ENCODE measurements around the gene CCDC106.

The CCDC106 gene

DNA sequence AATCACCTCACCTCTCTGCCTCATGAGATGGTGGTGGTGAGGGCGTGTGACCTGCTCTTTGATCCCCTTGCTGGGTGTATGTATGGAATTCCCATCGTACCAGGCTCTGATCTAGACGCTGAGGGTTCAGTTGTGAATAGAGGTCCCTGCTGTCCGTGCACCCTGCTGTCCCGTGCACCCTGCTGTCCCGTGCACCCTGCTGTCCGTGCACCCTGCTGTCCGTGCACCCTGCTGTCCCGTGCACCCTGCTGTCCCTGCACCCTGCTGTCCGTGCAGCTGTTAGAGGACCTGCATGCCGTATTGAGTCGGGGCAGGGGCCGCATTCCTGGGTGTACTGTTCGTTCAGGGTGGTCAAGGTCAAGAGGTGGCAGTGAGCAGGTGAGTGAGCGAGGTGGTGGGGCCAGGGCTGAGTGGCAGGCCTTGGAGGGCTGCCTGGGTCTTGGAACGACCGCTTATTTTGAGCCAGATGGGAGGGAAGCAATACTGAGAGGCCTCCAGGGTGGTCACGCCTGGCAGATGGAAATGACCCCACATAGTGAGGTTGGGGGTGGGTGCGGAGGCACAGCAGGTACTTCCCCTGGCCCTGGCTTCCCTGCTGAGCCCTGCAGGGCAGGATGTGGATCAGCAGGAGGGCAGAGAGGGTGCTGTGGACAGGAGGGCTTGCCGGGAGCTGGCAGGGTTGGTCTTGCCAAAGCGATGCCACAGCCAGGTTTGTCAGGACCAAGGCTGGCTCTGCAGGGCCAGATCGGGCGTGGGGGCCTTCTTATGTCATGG, 22.5 kb downstream of the CCDC106 start:
- DNase-seq, result no peak

DNA sequence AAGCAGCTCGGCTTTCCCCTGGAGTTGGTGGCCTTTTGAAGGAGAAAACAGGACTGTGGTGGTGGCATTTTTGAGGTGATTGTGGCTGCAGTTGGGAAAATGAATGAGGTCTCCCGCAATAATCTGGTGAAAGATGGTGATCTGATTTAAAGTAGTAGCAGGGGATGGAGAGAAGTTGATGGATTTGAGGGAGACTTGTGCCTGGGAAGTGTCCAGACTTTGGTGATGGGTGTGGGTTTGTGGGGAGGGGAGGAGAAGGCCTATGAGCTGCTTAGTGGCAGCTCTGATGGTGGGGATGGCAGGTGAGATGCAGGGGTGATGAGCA, 23.0 kb downstream of the CCDC106 start:
- DNase-seq, result no peak

DNA sequence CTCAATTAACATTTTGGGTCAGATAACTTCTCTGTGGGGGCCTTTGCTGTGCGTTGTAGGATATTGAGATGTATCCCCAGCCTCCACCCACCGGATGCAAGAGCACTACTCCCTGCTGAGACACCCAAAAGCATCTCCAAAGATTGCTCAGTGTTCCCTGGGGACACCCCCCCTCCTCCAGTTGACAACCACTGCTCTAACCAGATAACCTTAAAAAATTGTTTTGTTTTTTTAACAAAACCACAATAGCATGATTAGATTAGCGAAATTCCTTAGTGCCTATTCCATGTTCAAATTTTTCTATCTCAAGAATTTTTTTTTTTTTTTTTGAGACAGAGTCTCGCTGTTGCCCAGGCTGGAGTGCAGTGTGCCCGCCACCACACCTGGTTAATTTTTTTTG, 24.4 kb downstream of the CCDC106 start:
- no peak for DNase-seq

DNA sequence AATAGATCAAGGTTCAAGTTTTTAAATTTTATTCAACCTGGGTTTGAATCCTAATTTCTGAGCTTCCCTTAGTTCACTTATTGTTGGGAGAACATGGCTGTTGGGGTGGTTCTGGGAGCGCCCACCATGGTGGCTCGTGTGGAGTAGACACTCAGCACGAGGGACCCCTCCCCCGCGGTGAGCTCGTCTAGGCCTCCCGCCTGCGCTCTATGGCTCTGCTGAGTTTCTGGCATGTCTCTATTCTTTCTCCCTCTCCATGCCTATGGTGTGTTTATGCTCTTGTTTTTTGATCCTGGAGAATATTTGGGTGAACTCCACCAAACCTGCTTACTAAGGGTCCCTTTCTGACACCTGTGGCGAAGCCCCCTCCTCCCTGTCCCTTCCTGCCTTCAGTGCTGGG, 25.5 kb downstream of the CCDC106 start:
- no peak for DNase-seq

DNA sequence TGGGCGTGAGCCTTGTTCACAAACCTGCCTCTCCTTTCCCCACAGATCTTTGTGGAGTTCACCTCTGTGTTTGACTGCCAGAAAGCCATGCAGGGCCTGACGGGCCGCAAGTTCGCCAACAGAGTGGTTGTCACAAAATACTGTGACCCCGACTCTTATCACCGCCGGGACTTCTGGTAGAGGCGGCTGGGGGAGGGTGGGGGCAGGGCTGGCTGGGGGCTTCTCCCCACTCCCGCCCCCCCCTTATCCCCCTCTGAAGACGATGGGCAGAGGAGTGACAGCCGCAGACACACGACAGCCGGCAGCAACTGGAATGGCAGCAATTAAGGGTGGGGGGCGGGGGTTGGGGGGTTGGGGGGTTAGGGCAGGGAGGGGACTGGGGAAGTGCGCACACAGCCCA, 25.9 kb downstream of the CCDC106 start:
- no peak for DNase-seq

DNA sequence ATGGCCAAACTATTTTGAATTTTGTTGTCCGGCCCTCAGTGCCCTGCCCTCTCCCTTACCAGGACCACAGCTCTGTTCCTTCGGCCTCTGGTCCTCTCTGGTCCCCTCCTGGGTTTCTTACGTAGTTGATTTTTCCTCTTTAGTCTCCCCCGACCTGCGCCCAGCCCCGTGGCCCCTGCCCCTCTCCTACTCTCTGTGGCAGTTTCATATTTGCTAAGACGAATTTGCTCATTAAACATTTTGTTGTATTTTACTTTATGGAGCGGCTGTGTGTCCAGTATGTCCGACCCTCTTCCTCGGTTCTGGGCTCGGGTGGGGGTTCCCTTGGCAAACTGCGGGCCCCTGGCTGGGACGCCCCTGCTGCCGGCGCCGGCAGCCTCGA, 26.4 kb downstream of the CCDC106 start:
- no peak for DNase-seq

DNA sequence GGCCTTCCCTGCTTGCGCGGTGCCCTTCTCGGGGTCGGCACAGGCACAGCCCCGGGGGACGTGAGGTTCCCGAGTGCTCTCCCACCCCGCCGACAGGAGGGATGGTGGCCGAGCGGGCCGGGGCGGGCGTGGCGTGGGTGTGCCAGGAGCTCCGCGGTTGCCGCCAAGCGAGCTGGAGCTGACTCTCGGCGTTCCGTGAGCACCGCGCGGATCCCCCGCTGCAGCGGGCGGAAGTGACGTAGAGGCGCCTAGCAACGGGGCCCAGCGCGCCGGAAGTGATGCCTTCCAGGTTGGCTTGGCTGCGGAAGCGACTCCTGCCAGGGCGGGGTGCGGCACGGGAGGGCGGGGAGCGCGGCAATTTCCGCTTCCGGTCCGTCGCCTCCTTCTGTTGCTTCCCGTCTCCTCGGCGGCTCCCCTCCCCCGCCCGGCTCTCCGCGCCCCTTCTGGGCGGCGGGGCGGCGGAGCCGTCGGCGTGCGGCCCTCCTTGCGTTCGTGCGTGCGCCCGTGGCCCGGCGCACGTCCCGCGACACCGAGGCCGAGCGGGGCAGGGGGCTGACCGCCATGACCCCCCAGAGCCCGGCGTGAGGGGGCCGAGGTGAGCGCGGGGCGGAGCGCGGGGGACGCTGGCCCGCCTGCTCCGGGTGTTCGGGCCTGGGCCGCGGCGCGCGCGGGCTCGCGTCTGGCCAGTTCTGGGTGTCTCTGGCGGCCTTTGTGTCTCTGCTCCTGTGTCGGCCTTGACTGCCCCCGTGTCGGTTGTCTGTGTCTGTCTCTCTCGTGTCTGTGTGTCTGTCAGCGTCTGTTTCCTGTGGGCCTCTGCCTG, 27.0 kb downstream of the CCDC106 start, which contains the start of gene EPN1:
Gene EPN1 (plus strand): TSS at position 386 of the 820 bp plus-strand sequence. CDS start 3,402 bp downstream, outside the sequence.
- peak; percentile 98 for DNase-seq

DNA sequence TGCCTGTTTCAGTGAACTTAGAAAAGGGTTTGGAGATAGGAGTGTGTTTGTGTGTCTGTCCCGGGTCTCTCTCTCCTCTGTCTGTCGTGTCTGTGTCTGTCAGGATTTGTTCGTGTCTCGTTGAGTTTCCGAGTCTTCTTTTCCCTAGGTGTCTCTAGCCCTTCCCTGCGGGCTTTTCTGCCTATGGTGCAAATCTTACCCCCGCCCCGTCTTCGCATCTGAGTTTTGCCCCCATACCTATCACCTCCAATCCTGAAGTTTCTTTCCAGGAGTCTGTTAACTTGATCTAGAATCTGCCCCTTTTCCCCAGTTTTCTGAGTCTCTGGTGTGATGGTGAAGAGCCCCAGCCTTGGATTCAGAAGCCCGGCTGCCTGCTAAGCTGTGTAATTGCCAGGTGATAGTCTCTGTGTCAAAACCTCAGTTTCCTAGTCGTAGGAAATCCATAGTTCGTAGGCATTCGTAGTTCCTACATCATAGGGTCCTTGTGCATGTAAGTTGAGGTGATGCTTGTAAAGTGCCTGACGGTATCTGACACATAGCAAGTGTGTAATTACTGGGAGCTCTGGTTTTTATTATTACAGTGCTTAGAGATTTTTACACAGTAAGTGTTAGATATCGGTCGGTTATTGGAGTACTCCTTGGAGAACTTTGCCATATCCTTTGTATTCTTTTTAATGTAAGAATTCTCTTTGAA, 27.8 kb downstream of the CCDC106 start:
- DNase-seq, result no peak

DNA sequence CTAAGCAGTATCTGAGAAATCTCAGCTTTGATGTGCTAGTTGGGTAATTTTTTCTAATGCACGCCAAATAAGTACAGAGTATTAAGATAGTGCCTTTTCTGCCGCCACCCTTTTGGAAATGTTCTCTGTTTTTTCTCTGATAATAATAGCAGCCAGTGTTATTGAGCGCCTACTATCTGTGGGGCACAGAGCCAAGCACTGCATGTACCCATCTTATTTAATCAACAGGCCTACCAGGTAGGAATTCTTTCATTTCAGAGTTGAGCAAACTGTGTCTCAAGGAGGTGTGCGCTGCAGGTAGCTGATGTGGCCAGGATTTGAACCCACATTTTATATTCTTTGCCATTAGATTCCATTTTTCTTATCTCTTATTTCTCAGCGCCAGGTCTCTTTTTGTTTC, 28.4 kb downstream of the CCDC106 start:
- DNase-seq, result no peak

DNA sequence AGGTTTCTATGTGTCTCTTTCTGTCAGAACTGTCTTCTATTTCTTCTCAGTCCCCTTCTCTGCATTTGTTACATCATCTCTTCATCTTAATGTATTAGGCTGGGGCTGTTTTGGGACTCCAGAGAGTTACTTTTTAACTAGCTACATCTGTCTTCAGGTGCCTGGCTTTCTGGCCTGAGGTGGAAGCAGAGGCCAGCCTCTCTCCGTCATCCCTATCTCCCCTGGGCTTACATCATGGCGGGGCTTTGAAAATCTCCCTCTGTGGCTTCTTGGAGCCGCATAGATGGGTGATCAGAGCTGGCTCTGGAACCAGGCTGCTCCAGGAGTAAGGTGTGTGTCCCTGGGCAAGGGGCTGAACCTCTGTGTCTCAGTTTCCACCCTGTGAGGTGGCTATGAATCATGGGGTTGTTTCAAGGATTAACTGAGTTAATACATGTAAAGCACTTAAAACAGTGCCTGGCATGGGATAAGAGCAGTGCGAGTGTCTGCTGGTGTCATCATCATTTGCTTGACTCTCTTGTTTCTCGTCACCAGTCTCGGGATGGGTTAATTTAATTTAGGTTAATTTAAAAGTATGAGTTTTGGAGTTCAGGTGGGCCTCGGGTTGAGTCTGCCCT, 29.0 kb downstream of the CCDC106 start:
- DNase-seq, result no peak

DNA sequence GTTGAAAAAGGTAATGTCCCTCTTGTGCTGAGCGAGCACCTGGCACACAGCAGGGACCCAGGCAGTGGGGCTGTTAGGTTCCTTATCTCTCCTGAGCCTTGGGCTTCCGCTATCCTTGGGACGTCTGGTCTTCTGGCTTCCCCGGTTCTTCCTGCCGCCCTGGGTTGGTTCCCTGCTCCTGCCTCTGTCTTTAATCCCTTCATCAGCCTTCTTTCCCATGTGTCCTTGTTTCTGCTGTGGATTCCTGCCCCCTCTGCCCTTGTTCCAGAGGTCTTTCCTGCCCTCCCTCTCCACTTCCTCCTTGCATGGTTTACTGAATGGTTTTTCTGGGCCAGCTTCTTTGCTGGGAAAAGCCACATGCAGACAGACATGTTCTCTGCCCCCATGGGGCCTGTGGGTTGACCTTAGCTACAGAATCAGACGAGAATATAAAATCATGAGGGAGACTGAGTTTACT, 29.6 kb downstream of the CCDC106 start:
- DNase-seq, result no peak

DNA sequence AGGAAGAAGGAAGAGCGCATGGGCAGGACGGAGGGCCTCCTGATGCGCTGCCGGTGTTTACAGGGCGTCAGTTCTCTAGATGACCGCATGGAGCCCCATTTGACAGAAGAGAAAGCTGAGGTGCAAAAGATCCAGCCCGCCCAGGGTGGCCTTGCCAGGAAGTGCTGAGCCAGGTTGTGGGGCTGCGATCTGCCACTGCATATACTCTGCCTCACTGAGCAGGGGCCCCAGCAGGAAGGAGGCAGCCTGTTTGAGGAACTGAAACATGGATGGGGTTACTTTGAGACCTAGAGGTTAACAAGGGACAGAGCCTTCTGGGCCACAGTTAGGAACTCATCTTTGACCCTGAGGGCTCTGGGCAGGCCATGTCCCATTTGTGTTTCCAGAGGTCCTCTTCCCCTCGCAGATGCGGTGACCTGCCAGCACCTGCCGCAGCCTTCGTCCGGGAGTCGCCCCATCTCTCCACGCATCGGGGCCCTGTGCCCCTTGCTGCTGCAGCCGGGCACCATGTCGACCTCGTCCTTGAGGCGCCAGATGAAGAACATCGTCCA, 30.2 kb downstream of the CCDC106 start:
- no peak for DNase-seq

DNA sequence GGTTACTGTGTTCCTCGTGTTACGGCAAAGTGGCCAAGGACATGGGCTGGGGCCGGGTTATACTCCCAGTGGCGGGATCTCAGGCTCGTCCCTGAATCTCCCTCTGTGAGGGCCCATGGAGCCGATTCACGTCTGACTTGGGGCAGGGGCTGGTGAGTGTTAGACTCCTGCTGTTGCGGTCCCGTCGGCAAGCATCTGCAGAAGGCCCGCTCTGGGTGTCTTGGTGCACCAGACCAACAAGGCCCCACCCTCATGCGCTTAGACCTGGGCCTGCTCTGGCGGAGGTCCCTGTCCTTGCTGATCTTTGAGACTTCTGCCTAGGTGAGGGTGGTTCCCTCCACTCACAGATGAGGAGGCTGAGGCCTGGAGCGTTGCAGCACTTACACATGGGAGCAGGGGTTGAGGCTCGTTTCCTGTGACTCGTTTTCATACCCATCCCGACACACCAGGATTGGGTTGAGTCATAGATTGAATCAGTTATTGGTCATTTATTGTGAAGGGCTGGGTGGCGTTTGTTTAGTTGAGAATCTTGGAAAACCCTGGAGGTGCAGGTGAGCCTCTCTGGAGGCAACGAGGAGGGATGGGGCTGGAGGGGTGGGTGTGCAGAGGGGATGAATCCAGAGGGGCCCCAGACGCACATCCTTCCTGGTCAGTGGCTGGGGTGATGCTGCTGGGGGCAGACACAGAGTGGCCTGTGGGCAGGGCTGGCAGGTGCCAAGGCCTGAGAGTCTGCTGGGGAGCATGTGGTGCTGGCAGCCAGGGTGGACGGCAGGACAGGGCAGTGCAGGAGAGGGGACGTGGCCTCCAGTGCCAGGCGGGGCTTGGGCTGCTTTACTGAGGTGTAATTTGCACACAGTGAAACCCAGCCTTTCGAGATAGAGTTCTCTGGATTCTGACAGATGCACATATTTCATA, 31.6 kb downstream of the CCDC106 start:
- no peak for DNase-seq

DNA sequence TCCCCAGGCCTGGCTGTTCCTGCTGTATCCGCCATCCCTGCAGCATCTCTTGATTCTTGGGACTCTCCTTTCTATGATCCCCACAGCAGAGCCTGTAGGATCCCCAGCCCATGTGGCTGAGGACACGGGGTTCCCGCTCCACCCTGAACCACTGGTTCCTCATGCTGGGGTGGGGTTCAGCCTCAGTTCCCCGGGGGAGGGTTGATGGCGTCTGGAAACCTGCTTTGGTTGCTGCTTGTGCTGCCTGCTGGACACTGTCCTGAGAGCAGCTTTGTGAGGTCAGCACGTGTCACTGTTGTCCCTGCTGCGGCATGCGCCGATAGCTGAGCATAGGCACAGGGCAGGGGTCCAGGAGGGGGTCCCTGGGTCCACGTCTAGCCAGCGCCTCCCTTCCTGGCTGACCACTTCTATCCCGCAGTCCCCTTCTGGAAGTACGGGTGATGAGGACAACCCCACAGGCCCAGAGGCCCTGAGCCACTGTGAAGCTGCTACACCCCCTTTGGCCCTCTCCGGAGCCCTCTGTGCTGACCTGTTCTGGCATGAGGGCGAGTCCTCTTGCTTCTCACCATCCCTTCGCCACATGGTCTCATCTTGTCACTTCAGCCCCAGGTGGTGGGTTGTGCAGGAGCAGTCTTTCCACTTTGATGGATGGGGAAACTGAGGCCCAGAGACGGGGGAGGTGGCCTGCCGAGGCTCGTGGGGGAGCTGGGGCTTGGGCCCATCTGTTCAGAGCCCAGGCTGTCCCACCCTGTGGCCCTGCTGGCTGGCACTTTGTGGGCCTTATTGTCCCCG, 32.5 kb downstream of the CCDC106 start:
- DNase-seq, result no peak

DNA sequence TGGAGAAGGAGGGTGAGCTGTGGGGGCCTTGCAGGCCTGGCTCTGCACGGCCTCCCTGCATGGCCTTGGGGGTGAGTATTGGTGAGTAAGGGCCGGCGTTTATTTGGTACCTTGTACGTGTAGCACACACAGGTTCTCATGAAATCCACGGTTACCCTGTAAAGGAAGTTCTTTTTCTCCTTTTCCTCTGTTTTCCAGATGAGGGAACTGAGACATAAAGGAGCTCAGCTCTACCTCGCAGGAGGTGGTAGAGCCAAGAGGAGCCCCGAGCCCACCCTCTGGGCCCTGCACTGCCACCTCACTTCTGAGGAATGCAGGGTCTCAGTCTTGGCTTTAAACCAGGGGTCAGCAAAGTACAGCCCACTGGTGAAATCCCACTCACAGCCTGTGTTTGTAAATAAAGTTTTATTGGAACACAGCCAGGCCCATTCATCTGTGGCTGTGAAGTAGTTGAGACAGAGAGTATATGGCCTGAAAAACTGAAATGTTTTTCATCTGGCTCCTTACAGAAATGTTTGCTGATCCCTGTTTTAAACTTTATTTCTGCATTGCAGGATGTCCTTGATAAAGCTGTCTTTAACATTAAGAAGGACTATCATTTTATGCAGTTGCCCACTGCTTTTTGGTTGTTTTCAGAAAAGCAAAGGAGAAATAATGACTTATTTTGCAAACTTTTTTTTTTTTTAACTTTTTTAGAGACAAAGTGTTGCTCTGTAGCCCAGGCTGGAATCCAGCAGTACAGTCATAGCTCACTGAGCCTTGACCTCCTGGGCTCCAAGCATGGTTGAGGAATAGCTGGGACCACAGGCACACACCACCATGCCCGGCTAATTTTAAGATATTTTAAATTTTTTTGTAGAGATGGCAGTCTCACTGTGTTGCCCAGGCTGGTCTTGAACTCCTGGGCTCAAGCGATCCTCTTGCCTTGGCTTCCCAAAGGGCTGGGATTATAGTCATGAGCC, 33.4 kb downstream of the CCDC106 start:
- DNase-seq, result no peak

DNA sequence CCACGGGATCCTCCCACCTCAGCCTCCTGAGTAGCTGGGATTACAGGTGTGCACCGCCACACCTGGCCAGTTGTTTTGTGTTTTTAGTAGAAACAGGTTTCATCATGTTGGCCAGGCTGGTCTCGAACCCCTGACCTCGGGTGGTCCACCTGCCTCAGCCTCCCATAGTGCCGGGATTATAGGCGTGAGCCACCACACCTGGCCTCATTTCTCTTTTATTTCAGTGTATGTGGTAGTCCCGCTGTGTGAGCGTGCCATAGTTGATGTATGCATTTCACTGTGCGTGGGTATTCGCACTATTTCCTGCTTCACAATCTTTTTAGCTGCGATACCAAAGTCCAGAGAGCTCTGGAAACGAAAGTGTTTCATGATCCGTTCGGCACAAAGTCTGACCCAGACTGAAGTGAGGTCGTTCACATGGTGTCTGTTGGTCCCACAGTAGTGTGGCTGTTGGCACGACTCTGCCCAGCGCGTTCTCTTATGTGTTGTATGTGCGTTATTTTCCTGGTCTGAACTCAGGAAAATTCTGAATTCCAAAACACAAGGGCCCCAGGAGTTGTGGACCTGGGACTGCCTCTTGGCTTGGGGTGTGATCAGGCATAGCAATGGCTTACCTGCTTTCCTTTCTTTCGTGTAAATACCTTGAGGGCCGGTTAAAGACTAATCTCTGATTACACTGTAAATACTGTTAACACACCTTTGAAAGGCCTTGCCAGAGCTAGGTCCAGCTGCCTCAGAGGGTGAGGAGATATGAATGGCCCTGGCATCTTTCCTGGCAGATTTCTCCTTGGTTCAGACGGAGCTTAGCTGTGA, 35.6 kb downstream of the CCDC106 start:
- DNase-seq, result no peak

DNA sequence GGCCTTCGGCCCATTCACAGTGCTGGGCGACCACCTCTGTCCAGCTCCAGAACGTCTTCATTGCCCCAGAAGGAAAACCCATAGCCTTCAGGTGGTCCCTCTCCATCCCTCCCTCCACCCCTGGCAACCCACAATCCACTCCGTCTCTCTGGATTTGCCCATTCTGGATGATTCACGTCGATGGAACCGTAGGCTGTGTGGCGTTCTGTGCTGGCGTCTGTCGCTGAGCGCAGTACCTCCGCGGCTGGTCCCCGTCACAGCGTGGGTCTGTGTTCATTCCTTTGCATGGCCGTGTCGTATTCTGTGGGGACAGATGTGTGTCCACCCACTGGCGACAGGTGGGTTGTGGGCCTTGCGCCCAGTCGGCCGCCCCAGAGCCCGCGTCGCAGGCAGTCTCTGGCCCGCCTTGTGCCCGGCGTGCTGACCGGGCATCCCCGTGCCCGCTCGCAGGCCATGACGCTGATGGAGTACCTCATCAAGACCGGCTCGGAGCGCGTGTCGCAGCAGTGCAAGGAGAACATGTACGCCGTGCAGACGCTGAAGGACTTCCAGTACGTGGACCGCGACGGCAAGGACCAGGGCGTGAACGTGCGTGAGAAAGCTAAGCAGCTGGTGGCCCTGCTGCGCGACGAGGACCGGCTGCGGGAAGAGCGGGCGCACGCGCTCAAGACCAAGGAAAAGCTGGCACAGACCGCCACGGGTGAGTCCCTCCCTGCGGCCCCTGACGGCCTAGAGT, 37.1 kb downstream of the CCDC106 start:
- DNase-seq, result no peak

DNA sequence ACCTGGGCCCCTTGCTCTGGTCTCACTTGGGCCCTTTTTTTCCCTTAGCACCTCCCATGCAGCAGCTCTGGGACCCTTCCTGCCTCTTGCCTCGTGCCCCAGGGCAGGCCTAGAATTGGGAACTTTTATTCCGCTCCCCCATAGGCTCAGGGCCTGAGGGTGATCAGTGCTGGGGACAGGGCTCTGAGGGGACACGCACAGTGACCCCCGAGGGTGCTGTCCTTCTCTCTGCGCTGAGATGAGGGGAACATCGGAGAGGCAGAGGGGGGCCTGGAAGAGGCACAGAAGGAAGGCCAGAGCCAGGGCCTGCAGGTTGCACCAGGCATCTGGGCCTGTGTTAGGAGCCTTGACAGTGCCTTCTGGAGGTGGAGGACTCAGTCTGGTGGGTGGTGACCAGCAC, 37.8 kb downstream of the CCDC106 start:
- no peak for DNase-seq

Measured in CD4-positive, alpha-beta T cell treated with Interleukin-6 for 4 hours (primary cell).